Osteoblast (primary cell): ENCODE data around the gene LRMDA. TPM values are rescaled to one million over a fixed set of nuclear protein-coding genes. Genes with fewer than 3 reads are reported as not detected.
A peak's percentile ranks its signal among the peaks of the same experiment; 100 is the strongest.

Experiments used
- DNase-seq: peaks from one replicate; pipeline ENCODE4 v3.0.0; 2011; ENCODE audit warnings: low spot score, mixed read lengths; ENCODE audit not compliant: insufficient read length; ENCODE audit errors: missing footprints
- H2AFZ ChIP-seq: 2 replicates; pipeline ENCODE4 v1.6.0; 2011; ENCODE audit warnings: mild to moderate bottlenecking, low read length
- H3K27ac ChIP-seq: 2 replicates; pipeline ENCODE4 v1.5.1; 2011; ENCODE audit warnings: mild to moderate bottlenecking, low read depth, low read length, moderate library complexity
- H3K27me3 ChIP-seq: 2 replicates; pipeline ENCODE4 v1.6.0; 2012; ENCODE audit warnings: mild to moderate bottlenecking, control low read depth, inconsistent platforms, low read length, moderate library complexity; ENCODE audit not compliant: insufficient read depth
- H3K36me3 ChIP-seq: 2 replicates; pipeline ENCODE4 v1.5.1; 2011; ENCODE audit warnings: mild to moderate bottlenecking, low read length, control low read depth, moderate library complexity; ENCODE audit not compliant: insufficient read depth
- H3K4me1 ChIP-seq: 2 replicates; pipeline ENCODE4 v1.5.1; 2011; ENCODE audit warnings: mild to moderate bottlenecking, low read length, control low read depth, moderate library complexity; ENCODE audit not compliant: insufficient read depth
- H3K4me2 ChIP-seq: 2 replicates; pipeline ENCODE4 v1.6.0; 2011; ENCODE audit warnings: mild to moderate bottlenecking, low read length; ENCODE audit not compliant: insufficient read depth
- H3K4me3 ChIP-seq: fragments of 200-600 bp; sonication (generic); 3 replicates; pipeline ENCODE4 v1.5.1; 2012; ENCODE audit warnings: mild to moderate bottlenecking, low read length, inconsistent platforms; ENCODE audit not compliant: insufficient read depth
- H3K79me2 ChIP-seq: 2 replicates; pipeline ENCODE4 v1.6.0; 2012; ENCODE audit warnings: mild to moderate bottlenecking, low read length, control low read depth, inconsistent platforms; ENCODE audit not compliant: insufficient read depth
- H3K9me3 ChIP-seq: 2 replicates; pipeline ENCODE4 v1.5.1; 2011; ENCODE audit warnings: low read depth, low read length, control low read depth
- H4K20me1 ChIP-seq: 2 replicates; pipeline ENCODE4 v1.6.0; 2012; ENCODE audit warnings: mild to moderate bottlenecking, low read length, control low read depth; ENCODE audit not compliant: insufficient read depth
- total RNA-seq: library from RNA; depleted of rRNA; stranded (reverse); fragments of >200 nt; gene quantifications from 2 replicates; pipeline ENCODE4 v1.2.3, GENCODE V29; 2012
- TF ChIP-seq, protein P1 (sequence below): IDR thresholded peaks from 2 replicates; pipeline ENCODE4 v1.5.1; 2011; ENCODE audit warnings: mild to moderate bottlenecking, low read depth, low read length, moderate library complexity; ENCODE audit errors: extremely low read depth

Gene LRMDA
- total RNA-seq, 1 donor = 18.5 TPM

DNA sequence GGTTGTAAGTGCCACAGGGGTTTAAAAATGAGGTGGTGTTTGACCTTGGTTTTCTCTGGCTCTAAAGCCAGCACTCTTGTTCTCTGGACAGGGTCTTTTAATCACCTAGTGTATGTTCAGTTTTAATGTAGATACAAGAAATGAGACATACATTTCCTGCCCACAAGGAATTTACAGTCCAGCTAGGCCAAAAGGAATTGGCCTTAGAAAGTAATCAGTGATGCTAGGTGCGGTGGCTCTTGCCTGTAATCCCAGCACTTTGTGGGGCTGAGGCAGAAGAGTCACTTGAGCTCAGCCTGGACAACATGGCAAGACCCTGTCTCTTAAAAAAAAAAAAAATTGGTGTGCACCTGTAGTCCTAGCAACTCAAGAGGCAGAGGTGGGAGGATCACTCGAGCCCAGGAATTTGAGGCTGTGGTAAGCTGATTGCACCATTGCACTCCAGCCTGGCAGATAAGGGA lies 100.2 kb downstream of the LRMDA start:
- no peaks in the 10 kb centered on the region for H3K79me2 ChIP-seq
- H3K9me3 ChIP-seq = no peaks in the 10 kb centered on the region
- no peaks in the 10 kb centered on the region for H3K27me3 ChIP-seq
- TF ChIP-seq, protein P1, sequence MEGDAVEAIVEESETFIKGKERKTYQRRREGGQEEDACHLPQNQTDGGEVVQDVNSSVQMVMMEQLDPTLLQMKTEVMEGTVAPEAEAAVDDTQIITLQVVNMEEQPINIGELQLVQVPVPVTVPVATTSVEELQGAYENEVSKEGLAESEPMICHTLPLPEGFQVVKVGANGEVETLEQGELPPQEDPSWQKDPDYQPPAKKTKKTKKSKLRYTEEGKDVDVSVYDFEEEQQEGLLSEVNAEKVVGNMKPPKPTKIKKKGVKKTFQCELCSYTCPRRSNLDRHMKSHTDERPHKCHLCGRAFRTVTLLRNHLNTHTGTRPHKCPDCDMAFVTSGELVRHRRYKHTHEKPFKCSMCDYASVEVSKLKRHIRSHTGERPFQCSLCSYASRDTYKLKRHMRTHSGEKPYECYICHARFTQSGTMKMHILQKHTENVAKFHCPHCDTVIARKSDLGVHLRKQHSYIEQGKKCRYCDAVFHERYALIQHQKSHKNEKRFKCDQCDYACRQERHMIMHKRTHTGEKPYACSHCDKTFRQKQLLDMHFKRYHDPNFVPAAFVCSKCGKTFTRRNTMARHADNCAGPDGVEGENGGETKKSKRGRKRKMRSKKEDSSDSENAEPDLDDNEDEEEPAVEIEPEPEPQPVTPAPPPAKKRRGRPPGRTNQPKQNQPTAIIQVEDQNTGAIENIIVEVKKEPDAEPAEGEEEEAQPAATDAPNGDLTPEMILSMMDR = no peak
- H4K20me1 ChIP-seq = no peaks in the 10 kb centered on the region
- H3K4me2 ChIP-seq = no peak overlapping the region
- peak overlapping the region; percentile 74 for H3K27ac ChIP-seq
- peaks cover 29% of the 10 kb centered on the region for H3K4me1 ChIP-seq
- no peak overlapping the region for H3K4me3 ChIP-seq
- no peaks in the 10 kb centered on the region for H3K36me3 ChIP-seq
- no peak overlapping the region for H2AFZ ChIP-seq
- no peak for DNase-seq

DNA sequence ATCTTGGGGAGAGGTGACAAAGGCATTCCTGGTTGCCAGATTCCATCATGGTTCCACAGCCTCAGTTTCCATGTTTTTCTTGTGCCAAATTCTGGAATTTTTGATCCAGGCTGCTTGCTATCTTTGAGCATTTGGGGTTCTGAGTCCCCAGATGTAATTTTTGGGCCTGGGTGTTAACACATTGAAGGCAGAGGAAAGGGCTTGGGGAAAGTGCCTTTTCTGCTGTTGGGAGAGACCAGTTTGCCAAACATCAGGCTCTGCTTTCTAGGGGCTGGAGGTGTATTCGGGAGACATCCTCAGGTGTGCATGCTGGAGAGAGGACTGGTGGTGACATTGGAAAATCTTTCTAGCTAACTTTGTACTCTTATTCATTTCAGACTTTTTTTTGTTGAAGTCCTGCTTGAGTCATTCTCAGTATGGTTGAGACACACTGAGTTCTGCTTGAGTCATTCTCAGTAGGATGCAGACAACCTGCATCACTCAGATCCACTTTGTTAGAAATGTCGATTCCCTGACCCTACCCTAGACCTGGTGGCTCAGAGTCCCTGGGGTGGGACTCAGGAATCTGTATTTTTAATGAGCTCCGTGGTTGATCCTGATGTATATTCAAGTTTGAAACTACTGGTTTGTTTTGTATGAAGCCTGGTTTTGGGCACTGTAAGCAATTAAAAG lies 101.0 kb downstream of the LRMDA start:
- TF ChIP-seq, protein P1 = no peak
- Histone ChIP-seq H3K4me3 (no peak overlapping the region), H3K79me2 (no peaks in the 10 kb centered on the region), H3K4me2 (no peak overlapping the region), H4K20me1 (no peaks in the 10 kb centered on the region), H2AFZ (no peak overlapping the region), H3K9me3 (no peaks in the 10 kb centered on the region), H3K36me3 (no peaks in the 10 kb centered on the region), H3K4me1 (peaks cover 29% of the 10 kb centered on the region), H3K27me3 (no peaks in the 10 kb centered on the region), H3K27ac (peak overlapping the region; percentile 66)
- DNase-seq = peak; percentile 79

DNA sequence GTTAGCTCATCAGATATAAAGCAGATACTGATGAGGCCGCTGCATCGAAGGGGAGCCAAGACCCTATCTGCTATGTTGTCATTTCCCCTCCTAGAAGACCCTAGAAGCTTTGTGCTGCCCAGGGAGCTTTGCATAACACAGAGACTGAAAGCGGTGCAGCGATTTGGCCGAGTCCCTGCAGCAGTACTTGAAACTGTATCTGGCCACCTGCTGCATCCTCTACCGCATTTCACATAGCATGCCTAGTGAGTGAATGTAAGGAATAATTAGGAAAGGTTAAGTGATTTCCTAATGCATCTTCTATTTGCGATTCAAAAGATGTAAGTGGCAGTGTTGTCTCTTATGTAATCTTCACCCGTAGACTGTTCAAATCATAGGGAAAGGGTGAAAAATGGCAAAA lies 106.7 kb downstream of the LRMDA start:
- peaks cover 17% of the 10 kb centered on the region for H3K4me1 ChIP-seq
- H3K9me3 ChIP-seq = no peaks in the 10 kb centered on the region
- H3K27me3 ChIP-seq = no peaks in the 10 kb centered on the region
- DNase-seq = no peak
- no peaks in the 10 kb centered on the region for H3K36me3 ChIP-seq
- TF ChIP-seq, protein P1 = no peak
- no peak overlapping the region for H3K4me3 ChIP-seq
- no peak overlapping the region for H3K27ac ChIP-seq
- no peak overlapping the region for H2AFZ ChIP-seq
- H3K4me2 ChIP-seq = no peak overlapping the region
- no peaks in the 10 kb centered on the region for H3K79me2 ChIP-seq
- no peaks in the 10 kb centered on the region for H4K20me1 ChIP-seq

DNA sequence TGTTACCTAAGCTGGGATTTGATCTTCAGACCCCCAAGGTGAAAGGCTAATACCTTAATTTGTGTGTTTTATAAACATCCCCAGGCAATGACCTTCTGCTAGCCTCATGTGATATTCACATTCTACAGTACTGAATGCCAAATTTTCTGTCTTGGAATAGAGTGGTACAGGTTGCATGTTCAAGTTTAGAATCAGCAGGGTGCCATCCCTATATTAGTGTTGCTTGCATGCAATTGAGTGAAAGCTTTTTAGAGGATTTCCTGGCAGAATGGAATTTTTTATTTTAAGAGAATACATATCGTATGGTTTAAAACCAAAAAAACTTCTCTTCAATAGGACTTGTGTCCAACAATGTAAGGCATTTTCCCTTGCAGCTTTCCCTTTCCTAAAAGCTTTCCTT lies 107.3 kb downstream of the LRMDA start:
- Histone ChIP-seq H3K9me3 (no peaks in the 10 kb centered on the region), H3K36me3 (no peaks in the 10 kb centered on the region)

More for the DNA sequence above, 107.3 kb downstream of the LRMDA start:
- Histone ChIP-seq H4K20me1 (no peaks in the 10 kb centered on the region), H3K4me1 (peaks cover 23% of the 10 kb centered on the region), H3K27ac (no peak overlapping the region), H2AFZ (no peak overlapping the region), H3K79me2 (no peaks in the 10 kb centered on the region), H3K4me2 (no peak overlapping the region), H3K4me3 (no peak overlapping the region), H3K27me3 (no peaks in the 10 kb centered on the region)
- TF ChIP-seq, protein P1 = no peak
- no peak for DNase-seq
